Putamen (tissue), 1 donor: Measurements from ENCODE around the gene THSD7A.

ENCODE experiments used
- DNase-seq: peaks from one replicate; pipeline ENCODE4 v3.0.0-alpha.2; 2016; ENCODE audit warnings: low spot score

Gene THSD7A

DNA sequence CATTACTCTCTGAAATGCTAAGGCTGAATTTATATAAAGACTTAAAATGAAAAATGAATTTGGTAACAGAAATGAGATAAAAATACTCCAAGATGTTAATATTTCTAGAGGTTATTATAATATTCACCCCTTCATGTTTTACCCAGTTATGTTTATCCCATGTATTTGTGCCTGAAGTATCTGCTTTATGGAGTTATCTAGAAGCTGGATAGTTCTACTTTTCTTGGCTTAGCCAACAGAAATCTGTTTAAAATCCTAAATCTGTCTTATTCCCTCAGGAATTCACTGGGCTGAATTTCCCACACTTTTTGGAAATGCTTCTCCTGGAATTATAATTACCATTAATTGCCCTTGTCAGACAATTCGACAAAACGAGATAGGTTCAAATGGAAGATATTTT is 201.6 kb downstream of the THSD7A start:
- no peak for DNase-seq

DNA sequence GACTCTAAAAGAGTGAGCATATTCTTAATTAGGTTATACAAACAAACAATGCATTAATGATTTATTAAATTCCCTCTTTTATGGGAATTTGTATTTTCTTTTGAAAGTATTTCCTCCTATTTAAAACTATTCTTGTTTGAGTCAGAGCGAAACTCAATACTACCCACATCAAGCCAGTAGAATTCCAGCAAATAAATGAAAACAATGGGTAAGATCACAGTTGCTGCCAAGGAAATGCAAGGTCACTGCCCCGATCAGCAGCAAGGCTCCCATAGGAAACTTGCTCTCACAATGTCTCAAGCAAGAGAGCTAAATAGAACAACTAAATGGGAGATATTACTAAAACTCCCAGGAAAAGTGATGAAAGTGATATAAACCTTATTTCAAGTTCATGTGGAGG is 206.3 kb downstream of the THSD7A start:
- no peak for DNase-seq

DNA sequence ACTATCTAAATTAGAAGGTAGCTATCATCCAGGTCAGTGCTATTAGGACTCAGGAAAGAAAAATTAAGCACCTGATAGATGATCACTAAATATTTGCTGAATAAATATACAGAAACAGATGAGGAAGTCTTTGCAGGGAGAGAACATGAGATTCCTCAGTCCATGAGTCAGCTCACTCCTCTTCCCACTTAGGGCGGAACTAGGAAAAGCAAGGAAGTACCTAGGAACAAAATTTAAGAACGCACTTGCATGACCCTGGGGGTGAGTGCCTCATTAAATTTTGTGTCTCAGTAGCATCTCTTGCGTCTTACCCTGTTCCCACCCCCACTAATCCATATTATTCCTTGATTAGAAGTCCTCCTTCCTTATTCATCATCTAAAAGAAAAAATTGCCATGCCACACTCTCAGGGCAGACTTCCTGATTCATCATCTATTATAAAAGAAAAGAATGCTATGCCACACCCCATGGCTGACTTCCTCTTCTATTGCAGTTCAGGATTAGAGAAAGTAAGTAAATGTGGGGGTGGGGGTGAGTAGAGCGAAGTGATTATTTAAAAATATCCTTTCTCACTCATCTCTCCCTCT is 208.8 kb downstream of the THSD7A start:
- no peak for DNase-seq

DNA sequence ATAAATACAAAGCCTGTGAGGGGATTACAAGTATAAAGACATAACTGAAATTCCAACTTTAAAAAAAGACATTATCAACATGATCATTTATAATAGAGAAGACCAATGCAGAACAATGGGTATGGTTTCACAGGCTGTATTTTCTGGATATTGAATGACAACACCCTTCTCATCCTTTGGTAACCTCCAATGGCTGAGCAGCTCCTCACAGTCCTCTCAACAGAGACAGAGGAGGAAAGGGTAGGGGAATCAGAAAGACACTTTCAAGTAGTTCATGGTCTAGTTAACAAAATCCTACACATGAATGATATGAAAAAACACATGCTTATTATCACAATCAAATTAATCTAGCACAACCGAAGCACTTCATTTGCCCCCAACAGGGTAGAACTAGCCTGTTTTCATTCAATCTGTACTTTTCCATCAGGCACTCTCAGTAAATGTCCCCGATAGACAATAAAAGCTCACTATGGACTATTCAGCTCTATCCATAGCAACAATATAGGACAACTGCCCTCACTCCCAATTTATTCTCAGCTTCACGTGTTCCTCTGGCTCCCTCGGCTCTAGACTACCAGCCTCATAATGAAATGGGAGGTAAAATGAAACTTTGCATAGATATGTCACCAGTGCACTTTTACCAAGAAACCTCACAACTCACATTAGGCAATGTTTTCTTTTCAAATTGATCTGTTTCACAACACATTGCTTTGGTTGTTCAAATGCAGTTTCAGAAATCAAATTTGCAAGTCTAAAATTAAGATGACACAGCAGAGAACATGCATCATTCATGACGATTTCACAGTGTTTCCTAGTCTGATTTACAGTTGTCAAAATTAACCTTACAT is 211.4 kb downstream of the THSD7A start:
- DNase-seq: no peak

DNA sequence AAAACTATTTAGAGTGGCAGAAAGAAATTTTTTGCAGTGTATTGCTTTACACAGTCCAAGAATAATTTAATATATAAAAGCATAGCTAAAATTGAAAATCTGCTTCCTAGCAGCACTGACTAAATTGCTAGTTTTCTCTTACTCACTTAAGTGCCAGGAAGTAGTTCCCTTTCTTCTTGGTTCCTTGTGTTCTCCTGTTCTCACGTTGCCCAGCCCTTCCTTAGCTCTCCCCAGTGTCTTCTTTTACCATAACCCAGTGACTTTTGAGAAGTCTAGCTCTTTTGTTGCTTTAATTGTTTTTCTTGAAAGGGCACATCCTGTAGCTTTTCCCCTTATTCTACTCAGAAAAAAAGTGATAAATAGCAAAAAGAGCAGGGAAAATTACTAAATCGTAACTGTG is 215.5 kb downstream of the THSD7A start:
- DNase-seq: no peak

DNA sequence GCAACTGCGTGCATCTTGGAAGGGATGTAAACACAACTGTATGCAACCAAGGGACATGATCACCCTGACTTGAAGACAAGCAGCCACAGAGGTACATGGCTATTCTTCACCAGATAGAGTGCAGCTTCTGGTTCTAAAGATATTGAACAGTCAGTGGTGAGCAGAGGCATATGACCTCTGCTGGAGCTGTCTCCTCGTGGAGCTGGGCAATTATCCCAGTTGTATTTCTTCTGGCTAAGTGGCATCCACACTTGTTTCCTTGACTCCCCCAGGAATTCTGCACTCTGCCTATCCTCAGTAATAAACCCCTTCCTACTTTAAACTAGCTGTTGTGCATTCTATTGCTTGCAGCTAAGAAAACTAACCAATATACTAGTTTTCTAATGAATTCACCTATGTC is 216.8 kb downstream of the THSD7A start:
- DNase-seq: no peak

- no peak for DNase-seq
Observed at GRCh38 chr7:11613292-11613930, 218.6 kb downstream of the THSD7A start.

DNA sequence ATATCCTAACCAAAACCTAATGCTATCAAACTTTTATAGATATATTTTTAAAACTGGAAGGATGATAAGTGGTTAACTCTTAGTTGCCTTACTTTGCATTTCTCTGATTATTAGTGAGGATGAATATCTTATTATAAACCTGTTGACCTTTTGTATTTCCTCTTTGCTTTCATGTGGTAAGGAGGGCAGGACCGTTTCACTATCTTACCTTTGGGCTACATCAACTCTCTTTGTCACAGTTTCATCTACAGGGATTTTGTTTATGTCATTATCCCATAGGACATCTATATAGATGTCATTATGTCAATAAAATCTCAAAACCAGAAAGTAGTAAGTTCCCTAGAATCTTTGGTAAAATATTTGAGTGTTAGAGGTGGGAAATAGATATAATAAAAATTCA is 219.3 kb downstream of the THSD7A start:
- no peak for DNase-seq

GRCh38 chr7:11609096-11609670 is 222.8 kb downstream of the THSD7A start:
- no peak for DNase-seq

DNA sequence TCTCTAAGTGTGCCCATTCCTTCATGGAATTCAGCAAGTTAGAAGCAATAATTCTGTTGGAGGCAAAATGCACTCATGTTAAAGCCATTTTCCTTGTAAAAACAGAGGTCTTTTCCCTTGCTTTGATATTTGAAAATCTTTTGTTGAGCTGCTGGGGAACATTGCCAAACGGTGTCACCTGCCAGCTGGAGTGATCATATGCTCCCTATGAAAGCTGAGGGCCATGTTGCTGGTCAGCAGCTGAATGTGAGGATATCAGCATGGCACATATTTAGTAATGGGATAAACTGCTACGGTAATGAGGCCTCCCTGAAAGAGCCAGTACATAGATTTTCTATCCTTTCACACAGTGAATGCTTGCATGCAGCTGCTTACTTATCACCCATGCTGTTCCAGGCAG is 224.3 kb downstream of the THSD7A start:
- no peak for DNase-seq

DNA sequence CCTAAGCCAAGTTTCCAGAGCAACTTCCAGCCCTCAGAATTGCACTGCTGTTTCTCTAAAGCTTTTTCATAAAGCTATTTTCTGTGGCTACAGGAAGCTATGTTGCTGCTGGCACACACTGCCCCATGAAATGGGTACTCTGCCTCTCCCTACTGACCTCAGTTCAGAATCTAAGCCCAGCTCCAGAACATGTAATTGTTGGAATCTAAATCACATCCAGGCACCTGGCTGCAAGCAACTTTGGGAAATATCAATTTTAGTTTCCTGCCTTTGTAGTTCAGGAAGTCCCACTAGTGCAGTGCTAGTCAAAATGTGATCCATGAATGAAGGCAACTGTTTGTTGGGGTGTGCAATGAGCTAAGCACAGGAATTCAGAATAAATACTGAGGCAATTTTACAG is 226.2 kb downstream of the THSD7A start:
- DNase-seq: no peak

- no peak for DNase-seq
Observed at GRCh38 chr7:11604505-11604904, 227.5 kb downstream of the THSD7A start.

- no peak for DNase-seq
Observed at GRCh38 chr7:11601761-11602160, 230.2 kb downstream of the THSD7A start.

DNA sequence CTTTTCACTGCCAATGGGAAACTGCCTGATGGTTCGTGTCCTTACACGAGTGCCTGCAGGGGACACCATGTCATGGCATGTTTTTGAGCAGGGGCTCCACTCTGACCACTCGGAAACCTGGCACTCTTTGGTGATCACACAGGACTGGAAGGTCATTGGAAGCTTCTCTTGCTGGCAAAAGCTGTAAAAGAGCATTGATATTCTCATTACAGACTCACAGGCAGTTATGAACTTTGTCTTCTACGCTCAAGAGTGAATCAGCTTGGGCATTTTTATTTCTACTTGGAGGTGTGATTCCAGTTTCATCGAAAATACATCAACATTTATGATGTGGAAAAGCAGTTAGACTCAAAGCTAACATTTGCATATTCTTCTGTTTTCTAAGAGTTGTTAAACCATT is 238.7 kb downstream of the THSD7A start:
- no peak for DNase-seq

GRCh38 chr7:11592699-11593098 is 239.3 kb downstream of the THSD7A start:
- DNase-seq: no peak

- no peak for DNase-seq
Observed at GRCh38 chr7:11591943-11592342, 240.1 kb downstream of the THSD7A start.

GRCh38 chr7:11591055-11591633 is 240.9 kb downstream of the THSD7A start:
- DNase-seq: no peak

DNA sequence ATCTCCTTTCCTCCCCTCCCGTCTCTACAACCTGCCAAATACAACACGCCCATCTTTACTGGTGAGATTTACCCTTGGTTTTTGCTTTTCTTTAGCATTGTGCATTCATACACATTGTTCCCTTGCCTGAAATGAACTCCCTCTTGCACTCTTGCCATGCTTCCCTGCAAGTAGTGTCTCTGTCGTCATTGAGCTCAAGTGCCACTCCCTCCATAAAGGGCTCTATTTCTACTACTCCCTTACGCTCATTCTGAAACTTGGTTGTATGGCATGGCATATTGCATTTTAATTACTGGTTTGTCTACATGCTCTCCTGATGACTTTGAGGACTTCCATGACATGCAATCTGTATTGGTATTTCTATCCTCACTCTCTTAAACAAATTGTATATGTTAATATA is 242.7 kb downstream of the THSD7A start:
- DNase-seq: no peak

DNA sequence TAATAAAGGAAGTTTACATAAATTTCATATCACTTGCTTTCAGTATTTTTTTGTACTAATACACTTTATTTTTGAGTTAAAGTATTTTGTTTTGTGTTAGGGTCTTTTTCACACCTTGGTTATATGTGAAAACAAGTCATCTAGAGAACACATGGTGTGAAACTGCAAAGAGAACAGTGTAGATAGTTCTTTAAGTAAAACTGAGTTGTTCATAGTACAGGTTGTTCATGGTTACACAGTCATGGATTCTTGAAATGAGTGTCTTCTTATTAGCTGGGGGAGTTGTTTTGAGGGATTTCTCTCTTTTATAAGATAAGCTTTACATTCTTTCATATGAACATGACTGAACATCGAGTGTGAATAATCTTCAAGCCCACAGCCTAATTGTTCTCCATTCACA is 244.2 kb downstream of the THSD7A start:
- no peak for DNase-seq

DNA sequence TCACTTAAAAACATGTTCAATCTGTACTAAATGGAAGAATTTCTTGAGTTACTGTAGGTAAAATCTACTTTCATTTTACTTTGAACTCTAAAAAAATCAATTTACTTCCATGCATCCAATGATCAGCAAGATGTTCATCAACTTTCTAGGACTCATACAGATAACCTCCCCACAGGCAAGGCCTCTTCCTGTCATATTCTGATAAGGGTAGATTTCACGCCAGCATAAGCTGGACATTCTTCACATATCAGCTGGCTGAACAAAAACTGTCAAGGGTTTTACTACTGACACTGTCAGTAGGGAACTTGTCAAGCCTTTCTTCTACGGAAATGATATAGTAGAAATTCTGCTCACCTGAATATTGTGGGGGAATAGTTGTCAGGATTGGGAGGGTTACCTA is 244.9 kb downstream of the THSD7A start:
- no peak for DNase-seq

- no peak for DNase-seq
Observed at GRCh38 chr7:11584406-11585031, 247.5 kb downstream of the THSD7A start.

DNA sequence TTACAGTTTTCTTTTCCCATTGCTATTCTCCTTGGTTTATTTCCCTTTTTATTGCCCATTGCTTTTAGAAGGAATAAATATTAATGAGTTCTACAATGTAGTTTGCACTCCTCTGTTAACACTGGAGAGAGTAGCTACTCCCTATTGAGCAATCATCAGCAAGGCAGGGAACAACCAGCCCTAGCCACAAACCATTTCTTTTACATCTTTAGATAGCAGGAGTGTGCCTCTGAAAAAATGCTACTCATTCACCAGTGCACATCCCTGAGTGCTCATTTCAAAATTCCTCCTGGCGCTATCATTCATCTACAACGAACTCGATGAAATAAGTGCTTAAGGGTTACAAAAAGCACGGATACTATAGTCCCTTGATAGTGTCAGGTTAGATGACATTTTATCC is 252.9 kb downstream of the THSD7A start:
- DNase-seq: no peak
